BJ (cell line): Measurements from ENCODE around the gene DHX34. TPM values are rescaled to one million over a fixed set of nuclear protein-coding genes. Genes with fewer than 3 reads are reported as not detected.

Experiments used
- CTCF ChIA-PET: fragments of 350-600 bp; formaldehyde crosslinking; extraction: SDS; loops from one replicate; lab custom pipeline; 2021; ENCODE audit warnings: antibody characterized with exemption, inconsistent platforms; lab: Yijun Ruan, JAX
- POLR2A ChIA-PET: fragments of 300-600 bp; sonication (Branson Sonifier 250); formaldehyde crosslinking; extraction: SDS; loops from one replicate; lab custom pipeline; 2021; ENCODE audit warnings: antibody characterized with exemption; lab: Charles Lee
- DNase-seq: peaks from one replicate; pipeline ENCODE4 v3.0.0-alpha.2; 2011; ENCODE audit warnings: low read depth
- H3K27me3 ChIP-seq: 2 replicates; pipeline ENCODE4 v1.6.0; 2011; ENCODE audit warnings: low read length; ENCODE audit not compliant: control insufficient read depth, insufficient read depth
- H3K36me3 ChIP-seq: 2 replicates; pipeline ENCODE4 v1.5.1; 2011; ENCODE audit warnings: low read length; ENCODE audit not compliant: control insufficient read depth, insufficient read depth
- H3K4me3 ChIP-seq: 2 replicates; pipeline ENCODE4 v1.5.1; 2011; ENCODE audit warnings: low read depth, mild to moderate bottlenecking, control low read depth, low read length
- polyA plus RNA-seq: library from polyadenylated mRNA; depleted of rRNA; stranded (reverse); fragments of >200 nt; gene quantifications from 2 replicates; pipeline ENCODE4 v1.2.3, GENCODE V29; 2011
- TF ChIP-seq, protein P1 (sequence below): IDR thresholded peaks from 2 replicates; pipeline ENCODE4 v1.5.1; 2011; ENCODE audit warnings: low read depth, mild to moderate bottlenecking, control low read depth, inconsistent platforms, low read length, moderate library complexity; ENCODE audit not compliant: insufficient read depth

The DHX34 gene
- polyA plus RNA-seq, 1 experiment, result 6.4 TPM

DNA sequence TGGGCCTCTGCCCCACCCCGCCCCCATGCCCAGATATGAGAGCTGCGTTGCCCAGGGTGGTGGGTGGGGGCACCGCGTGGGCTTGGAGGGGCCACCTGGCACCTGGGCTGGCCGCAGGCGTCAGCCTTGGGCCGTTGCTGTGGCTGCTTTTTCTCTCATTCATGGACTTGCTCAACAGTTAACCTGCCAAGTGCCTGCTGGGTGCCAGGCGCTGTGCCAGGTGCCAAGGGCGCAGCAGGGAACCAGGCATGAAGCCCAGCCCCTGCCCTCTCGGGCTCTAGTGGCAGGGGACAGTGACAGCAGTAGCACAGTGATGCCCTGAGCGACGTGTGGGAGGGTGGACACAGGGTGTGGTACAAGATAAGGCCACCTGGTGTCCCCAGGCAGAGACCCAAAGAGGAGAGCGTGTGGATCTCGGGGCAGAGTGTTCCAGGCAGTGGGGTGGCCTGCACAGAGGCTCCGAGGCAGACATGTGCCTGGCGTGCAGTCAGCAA is 28.1 kb downstream of the DHX34 start:
- ChIA-PET POLR2A (no interaction called here), CTCF (interaction anchor here (1.5 kb wide), 1 partner anchor 14 kb away, joined by 13 read pairs; no protein-coding TSS in a partner anchor)
- no peak for DNase-seq
- TF ChIP-seq, protein P1, sequence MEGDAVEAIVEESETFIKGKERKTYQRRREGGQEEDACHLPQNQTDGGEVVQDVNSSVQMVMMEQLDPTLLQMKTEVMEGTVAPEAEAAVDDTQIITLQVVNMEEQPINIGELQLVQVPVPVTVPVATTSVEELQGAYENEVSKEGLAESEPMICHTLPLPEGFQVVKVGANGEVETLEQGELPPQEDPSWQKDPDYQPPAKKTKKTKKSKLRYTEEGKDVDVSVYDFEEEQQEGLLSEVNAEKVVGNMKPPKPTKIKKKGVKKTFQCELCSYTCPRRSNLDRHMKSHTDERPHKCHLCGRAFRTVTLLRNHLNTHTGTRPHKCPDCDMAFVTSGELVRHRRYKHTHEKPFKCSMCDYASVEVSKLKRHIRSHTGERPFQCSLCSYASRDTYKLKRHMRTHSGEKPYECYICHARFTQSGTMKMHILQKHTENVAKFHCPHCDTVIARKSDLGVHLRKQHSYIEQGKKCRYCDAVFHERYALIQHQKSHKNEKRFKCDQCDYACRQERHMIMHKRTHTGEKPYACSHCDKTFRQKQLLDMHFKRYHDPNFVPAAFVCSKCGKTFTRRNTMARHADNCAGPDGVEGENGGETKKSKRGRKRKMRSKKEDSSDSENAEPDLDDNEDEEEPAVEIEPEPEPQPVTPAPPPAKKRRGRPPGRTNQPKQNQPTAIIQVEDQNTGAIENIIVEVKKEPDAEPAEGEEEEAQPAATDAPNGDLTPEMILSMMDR, result no peak
- peaks cover 62% of the 10 kb centered on the region for H3K36me3 ChIP-seq
- H3K4me3 ChIP-seq, result no peak overlapping the region
- H3K27me3 ChIP-seq, result no peaks in the 10 kb centered on the region

GRCh38 chr19:47377801-47378200 is 28.7 kb downstream of the DHX34 start:
- no peak overlapping the region for H3K4me3 ChIP-seq
- H3K27me3 ChIP-seq, result no peaks in the 10 kb centered on the region
- DNase-seq, result no peak
- ChIA-PET CTCF (interaction anchor here (1.5 kb wide), 1 partner anchor 13 kb away, joined by 13 read pairs; no protein-coding TSS in a partner anchor), POLR2A (no interaction called here)
- TF ChIP-seq, protein P1, result no peak
- H3K36me3 ChIP-seq, result peaks cover 59% of the 10 kb centered on the region

- H3K27me3 ChIP-seq, result no peaks in the 10 kb centered on the region
- ChIA-PET CTCF (interaction anchor here (1.5 kb wide), 1 partner anchor 13 kb away, joined by 13 read pairs; no protein-coding TSS in a partner anchor), POLR2A (no interaction called here)
- H3K36me3 ChIP-seq, result peaks cover 58% of the 10 kb centered on the region
- DNase-seq, result no peak
- TF ChIP-seq, protein P1, result no peak
- H3K4me3 ChIP-seq, result no peak overlapping the region
Observed at GRCh38 chr19:47378246-47378645, 29.1 kb downstream of the DHX34 start.

GRCh38 chr19:47379381-47379938 is 30.3 kb downstream of the DHX34 start:
- DNase-seq, result no peak
- H3K36me3 ChIP-seq, result peaks cover 52% of the 10 kb centered on the region
- no peaks in the 10 kb centered on the region for H3K27me3 ChIP-seq
- CTCF ChIA-PET, result interaction anchor here (1.5 kb wide), 1 partner anchor 12 kb away, joined by 5 read pairs; no protein-coding TSS in a partner anchor
- POLR2A ChIA-PET, result no interaction called here
- no peak overlapping the region for H3K4me3 ChIP-seq
- TF ChIP-seq, protein P1, result no peak

DNA sequence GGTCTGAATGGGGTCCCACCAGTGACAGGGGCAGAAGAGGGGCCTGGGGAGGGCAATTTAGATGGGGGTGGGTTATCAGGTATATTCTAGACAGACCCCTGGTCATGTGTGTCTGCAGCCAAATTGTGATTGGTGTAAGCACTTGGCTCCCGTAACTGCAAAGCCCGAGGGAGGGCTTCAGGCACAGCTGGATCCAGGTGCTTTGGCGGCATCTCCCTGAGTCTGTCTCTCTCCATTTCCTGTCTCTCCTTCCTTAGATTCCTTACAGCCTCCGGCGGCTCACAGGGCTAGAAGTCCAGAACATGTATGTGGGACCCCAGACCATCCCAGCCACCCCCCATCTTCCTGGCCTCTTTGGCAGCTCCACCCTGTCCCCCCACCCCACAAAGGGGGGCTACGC is 31.4 kb downstream of the DHX34 start:
- ChIA-PET CTCF (interaction anchor here (0.8 to 1.5 kb wide), 2 partner anchors 9 to 11 kb away, joined by 3 to 5 read pairs; no protein-coding TSS in a partner anchor), POLR2A (no interaction called here)
- no peak for DNase-seq
- TF ChIP-seq, protein P1, result no peak
- Histone ChIP-seq H3K27me3 (no peaks in the 10 kb centered on the region), H3K36me3 (peaks cover 45% of the 10 kb centered on the region), H3K4me3 (no peak overlapping the region)
